ENCODE measurements around the gene METTL17.

METTL17 gene

DNA sequence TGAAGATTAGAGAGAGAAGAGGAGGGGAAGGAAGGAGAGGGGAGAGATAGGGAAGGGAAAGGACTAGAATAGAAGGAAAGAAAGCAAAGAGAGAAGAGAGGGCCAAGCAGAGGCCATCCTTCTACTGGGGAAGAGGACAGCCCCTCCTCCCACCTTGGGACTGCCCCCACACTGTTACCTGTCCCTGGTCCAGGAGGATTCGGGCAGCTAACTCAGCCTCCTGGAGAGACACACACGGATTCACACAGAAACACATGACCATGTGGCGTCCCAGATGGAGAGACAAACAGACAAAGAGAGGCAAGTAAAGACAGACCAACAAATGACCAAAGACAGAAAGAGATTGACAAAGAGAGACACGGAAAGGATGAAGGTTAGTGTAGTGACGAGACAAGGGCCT, 32.9 kb downstream of the METTL17 start:
- TF ChIP-seq, protein P1, sequence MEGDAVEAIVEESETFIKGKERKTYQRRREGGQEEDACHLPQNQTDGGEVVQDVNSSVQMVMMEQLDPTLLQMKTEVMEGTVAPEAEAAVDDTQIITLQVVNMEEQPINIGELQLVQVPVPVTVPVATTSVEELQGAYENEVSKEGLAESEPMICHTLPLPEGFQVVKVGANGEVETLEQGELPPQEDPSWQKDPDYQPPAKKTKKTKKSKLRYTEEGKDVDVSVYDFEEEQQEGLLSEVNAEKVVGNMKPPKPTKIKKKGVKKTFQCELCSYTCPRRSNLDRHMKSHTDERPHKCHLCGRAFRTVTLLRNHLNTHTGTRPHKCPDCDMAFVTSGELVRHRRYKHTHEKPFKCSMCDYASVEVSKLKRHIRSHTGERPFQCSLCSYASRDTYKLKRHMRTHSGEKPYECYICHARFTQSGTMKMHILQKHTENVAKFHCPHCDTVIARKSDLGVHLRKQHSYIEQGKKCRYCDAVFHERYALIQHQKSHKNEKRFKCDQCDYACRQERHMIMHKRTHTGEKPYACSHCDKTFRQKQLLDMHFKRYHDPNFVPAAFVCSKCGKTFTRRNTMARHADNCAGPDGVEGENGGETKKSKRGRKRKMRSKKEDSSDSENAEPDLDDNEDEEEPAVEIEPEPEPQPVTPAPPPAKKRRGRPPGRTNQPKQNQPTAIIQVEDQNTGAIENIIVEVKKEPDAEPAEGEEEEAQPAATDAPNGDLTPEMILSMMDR (IDR thresholded peaks at IDR 0.05; ENCODE audit: low read depth, low read length) = no peak
- DNase-seq (ENCODE audit: extremely low read depth, low read depth) = no peak

DNA sequence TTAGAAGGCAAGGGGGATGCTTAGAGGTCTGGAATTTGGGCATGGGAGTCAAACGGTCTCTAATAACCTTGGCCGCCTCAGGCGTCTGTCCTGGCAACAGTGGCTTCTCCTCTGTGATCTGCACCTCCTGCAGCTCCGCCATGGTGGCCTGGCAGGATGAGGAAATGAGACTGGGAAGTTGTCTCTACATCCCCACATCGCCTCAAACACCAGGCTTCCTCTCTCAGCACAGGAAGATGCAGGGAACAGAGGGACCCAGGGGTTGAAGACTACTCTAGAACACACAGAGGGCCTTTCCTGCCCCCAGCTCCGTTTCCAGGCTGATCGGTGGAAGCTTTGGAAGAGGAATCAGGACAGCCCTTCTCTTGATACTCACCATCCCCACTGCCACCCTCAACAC, 33.4 kb downstream of the METTL17 start:
- TF ChIP-seq, protein P1 (IDR thresholded peaks at IDR 0.05; ENCODE audit: low read depth, low read length) = no peak
- no peak for DNase-seq (ENCODE audit: extremely low read depth, low read depth)

DNA sequence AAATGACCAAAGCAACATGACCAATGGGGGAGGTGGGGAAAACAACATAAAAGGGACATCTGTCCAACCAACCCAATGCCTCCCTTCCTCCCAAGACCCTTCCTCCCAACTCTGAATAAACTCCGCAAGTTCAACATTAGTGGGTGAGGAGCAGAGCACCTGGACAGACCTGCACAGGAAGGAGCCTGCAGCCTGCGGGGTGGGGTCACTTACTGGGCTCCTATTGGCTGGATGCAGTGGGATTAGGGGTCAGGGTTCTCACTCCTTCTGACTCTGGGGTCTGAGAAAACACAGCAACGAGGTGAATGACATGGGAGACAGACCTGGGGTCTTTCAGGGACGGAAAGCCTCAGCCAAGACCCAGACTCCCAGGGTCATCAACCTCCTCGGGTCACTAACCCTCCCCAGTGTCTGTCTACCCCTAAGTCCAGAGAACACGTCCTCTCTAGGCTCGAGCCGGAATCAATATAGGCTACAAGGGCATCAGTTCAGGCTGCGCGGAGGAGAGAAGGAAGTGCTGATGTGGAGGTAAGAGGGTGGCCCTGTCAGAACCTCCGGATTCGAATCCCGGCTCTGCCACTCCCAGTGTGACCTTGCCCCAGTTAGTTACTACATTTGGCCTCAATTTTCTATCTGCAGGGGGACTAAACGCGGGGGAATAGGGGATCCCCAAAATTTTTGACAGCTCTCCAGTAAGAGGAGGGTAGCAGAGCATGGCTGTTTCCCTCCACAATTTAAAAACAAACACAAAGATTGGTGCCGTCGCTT, 34.2 kb downstream of the METTL17 start:
- DNase-seq (ENCODE audit: extremely low read depth, low read depth) = no peak
- TF ChIP-seq, protein P1 (IDR thresholded peaks at IDR 0.05; ENCODE audit: low read depth, low read length) = no peak

DNA sequence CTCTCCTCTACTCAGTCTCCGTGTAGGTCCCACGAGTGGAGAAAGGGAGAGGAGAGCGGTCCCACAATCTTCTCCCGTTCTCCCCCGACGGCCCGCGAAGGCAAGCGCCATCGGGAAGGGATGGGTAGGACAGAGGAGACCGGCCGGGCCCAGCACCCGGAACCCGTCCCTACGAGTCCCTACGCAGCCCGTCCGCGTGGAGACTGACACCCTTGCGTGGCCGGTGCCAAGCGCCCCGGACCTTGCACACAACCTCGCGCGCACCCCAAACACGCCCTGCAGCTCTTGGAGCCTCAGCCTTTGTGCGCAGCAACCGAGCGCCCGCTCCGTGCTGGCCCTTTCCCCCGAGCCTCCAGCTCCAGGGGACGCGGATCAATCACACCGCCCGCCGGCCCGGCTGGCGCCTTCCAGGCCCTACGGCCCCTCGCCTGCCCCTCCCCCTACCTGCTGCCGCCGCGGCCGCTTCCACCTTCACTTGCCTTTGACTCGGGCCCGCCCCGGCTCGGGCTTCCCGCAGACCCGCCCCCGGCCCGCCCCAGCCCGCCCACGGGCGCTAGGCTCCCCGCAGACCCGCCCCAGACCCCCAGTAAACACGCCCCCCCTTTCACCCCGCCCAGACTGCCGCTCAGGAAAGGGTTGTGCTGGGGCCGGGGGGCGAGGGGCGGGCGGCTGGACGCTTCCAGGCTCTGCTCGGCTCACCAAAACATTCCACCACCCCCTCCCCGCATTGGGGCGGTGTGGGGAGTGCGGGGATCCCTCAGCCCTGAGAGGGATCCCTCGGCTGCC, 35.0 kb downstream of the METTL17 start, which contains the start of gene NDRG2:
NDRG2 (minus strand) TSS at position 477 of the 786 bp plus-strand sequence. CDS start 1,746 bp downstream, outside the sequence.
- TF ChIP-seq, protein P1 (IDR thresholded peaks at IDR 0.05; ENCODE audit: low read depth, low read length) = no peak
- no peak for DNase-seq (ENCODE audit: extremely low read depth, low read depth)

DNA sequence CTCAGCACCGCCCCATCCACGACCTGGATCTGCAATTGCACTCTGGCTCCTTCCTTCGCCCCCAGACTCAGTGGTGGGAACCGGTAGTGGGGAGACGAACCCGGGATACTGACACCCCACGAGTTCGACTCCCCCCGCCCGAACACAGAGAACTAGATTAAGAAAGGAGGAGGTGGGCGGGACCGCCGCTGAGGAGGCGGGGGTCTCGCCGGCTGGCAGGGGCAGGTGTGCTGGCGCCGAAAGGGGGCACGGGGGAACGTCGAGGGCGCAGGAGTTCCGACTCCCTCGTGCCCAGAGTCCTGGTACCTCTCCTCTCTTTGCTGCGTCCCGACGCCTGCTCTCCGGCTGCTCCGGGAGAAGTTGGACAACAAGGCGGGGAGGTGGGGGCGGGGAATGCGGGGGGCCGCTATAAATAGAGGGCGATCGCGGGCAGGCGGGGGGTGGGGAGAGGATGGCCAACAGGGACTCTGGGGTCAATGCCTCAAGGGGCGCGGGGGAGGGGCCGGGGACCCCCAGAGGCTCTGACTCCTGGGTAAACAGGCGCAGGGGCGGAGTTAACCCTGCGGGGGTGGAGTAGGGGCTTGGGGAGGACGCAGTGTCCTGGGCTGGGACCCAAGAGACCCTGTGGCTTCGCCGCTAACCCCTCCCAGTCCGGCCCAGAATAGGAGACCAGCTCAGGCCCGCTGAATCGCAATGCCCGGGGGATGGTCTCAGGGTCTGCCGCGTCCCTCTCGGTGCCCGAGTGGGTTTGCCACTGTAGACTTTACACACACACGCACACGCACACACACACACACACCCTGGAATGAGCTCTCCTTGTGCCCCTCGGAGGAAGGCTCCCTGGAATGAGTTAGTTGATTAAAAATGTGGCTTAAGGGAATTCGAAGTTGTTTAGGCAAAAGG, 35.8 kb downstream of the METTL17 start:
- TF ChIP-seq, protein P1 (IDR thresholded peaks at IDR 0.05; ENCODE audit: low read depth, low read length) = no peak
- DNase-seq (ENCODE audit: extremely low read depth, low read depth) = no peak

DNA sequence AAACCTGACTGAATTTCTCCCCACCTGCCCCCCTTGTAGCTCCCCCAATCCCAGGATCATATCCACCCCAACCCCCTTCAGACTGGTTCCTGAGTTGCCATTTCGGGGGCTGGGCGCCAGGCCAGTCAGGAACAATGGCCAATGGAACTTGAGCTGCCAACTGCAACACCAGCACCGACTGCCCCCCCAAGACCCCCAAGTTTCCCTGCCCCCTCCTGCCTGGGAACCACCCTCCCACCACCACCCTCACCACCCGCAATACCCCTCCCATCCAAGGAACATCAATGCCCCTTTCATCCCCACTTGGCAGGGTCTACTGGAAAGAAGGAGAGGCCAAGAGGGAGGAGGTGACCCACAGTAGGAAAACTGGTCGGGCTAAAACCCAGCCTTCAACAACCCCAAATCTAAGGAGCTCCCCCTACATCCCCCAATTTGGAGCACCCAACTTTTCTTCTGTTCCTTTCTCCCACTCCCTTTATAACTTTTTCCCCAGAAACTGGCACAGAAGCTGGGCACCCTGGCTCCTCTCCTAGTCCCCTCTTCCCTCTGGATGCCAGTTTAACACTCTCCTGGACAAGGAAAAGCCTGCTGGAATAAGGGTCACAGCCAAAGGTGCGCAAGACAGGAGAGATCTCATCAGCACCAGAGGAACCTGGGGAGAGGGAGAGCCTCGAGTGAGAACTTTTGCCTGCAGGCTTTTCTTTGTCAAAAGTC, 36.7 kb downstream of the METTL17 start:
- DNase-seq (ENCODE audit: extremely low read depth, low read depth) = no peak
- TF ChIP-seq, protein P1 (IDR thresholded peaks at IDR 0.05; ENCODE audit: low read depth, low read length) = no peak
